GM21367 (cell line): ENCODE data around the gene PDE4D.
"Not testable (repeated sequence)": the region's sequence is repeated elsewhere in the genome, so short reads cannot be mapped to it uniquely, and the experiment has no call there.

Experiments
- ATAC-seq: cut with Tn5 transposase; IDR thresholded peaks from one replicate; pipeline ENCODE4 v1.9.1; 2021; ENCODE audit not compliant: unreplicated experiment

PDE4D gene

GRCh38 chr5:59711310-59711709, 182.2 kb downstream of the PDE4D start:
- ATAC-seq = no peak

DNA sequence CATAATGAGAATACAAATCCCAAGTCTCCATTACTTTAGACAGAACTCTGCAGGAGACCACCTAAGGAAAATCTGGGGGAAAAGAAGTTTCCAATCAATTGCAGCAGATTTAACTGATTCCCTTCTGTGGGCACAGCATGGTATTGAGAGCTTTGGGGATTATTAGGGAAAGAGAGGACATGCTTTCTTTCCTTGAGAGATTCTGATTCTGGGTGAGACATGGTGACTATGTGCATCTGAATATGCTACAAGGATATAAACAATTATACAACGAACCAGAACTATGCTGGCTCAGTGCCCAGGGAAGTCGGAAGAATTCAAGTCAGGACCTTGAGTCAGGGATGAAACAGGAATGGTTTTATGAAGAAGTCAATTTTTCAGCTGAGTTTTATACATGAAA, 183.7 kb downstream of the PDE4D start:
- no peak for ATAC-seq

DNA sequence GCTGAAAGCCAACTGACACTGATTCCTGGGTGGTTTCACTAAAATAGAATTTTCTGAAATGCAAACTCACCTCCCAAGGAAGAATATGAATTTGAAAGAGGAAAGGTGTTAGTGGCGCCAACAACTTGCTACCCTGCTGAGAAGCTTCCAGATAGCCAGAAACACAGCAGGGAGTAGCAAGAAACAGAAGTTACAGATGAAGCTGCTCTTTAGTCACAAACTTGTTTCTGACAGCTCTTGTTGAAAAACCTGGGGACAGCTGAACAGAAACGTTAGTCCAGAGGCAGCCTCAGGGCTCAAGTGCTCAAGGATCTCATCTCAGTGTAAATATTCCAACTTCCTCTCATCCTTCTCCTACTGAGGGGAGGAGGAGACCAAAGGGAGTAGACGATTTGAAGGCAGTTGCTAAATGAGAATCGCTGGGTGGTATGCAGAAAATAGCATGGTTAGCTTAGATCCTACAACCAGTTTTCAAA, 184.1 kb downstream of the PDE4D start:
- no peak for ATAC-seq

- no peak for ATAC-seq
These were observed 188.6 kb downstream of the PDE4D start for GRCh38 chr5:59704936-59705335.

DNA sequence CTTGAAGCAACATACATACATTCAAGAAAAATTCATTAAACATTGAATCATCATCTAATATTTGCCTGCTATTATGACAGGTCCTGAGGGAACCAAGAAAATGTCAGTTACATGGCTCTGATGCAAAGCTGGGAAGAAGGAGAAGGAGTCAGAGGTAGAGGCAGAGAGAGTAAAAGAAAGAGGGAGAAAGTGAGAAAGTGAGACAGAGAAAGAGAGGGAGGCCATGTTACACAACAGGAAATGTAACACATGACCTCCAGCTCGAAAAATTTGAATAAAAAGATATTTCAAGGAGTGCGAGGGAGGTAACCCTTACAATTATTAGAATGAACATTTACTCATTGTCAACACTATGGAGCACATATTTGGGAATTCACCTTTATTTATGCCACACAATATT, 189.7 kb downstream of the PDE4D start:
- ATAC-seq = no peak

- ATAC-seq = no peak
These were observed 195.0 kb downstream of the PDE4D start for GRCh38 chr5:59698207-59699178.

GRCh38 chr5:59694411-59694810, 199.1 kb downstream of the PDE4D start:
- no peak for ATAC-seq

- ATAC-seq = no peak
These were observed 199.8 kb downstream of the PDE4D start for GRCh38 chr5:59693492-59694309.

- peak; percentile 62 for ATAC-seq
These were observed 207.7 kb downstream of the PDE4D start for GRCh38 chr5:59685793-59686192.

DNA sequence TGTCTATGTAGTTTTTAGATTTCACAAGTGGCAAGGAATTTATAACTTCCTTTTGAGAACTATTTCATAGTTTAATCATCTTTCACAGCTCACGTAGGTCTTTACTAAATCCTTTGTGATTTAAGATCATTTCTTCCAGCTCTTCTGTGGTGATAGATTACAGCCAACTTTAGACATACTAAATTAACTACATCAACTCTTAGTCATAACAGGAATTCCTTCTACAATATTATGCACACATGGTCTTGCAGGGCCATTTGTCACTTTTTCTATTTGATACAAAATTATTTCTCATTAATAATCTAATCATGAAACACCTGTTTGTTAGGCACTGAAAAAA, 208.4 kb downstream of the PDE4D start:
- no peak for ATAC-seq

- ATAC-seq = no peak
These were observed 208.9 kb downstream of the PDE4D start for GRCh38 chr5:59684388-59685190.

DNA sequence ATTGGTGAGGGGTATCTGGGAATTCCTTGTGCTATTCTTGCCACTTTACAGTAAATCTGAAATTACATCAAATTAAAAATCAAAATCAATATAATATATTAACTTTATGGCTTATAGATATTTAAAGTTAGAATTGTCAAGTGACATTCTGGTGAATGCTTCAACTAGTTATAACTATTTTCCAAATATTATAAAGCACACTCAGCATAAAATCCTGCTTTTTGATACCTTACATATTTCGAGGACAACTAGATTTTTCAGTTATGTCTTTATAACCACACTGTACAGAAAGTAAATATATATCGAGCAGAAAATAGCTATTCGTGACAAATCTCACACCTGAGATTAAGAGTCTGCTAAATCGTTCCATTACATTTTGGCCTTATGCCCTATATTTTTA, 210.2 kb downstream of the PDE4D start:
- no peak for ATAC-seq

DNA sequence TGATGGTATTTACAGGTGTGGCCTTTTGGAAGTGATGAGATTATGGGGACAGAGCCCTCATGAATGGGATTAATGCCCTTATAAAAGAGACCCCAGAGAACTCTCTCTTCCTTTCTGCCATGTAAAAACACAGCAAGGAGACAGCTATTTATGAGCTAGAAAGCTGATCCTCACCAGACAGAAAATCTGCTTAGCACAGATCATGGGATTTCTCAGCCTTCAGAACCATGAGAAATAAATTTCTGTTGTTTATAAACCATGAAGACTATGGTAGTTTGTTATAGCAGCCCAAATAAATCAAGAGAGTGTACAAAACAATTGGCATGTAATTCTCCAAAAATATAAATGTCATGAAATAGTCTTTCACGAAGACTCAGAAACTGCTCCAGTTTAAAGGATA, 211.0 kb downstream of the PDE4D start:
- no peak for ATAC-seq

GRCh38 chr5:59678943-59679342, 214.6 kb downstream of the PDE4D start:
- ATAC-seq = no peak

- no peak for ATAC-seq
These were observed 218.8 kb downstream of the PDE4D start for GRCh38 chr5:59674763-59675162.

GRCh38 chr5:59673438-59674058, 220.0 kb downstream of the PDE4D start:
- ATAC-seq = no peak

DNA sequence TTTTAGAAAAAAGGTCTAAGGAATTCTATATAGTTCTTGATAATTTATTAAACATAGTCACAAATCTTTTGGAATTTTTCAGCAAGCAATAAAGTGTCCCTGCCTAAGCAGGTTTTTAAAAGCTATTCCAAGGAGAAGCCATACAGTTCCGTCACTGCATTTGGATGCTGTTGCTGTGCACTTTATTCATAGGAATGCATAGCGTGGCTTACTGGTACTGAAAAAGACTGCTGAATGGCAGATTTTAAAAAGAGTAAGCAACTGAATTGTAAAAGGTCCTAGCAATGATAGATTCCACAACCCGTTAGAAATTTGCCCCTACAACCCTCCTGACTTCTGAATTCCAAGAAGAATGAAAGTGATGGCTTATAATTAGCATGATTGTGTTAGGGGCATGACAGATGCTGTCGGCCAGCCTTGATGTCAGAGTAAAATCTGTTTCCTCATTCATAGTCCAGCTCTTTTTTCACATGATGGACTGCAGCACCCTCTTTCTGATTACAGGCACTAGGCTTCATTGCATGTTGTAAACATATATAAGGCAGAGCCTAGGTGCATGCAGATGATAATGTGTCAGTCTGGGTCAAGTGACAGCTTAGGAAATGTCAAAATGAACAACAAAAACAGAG, 227.0 kb downstream of the PDE4D start:
- ATAC-seq = no peak

GRCh38 chr5:59665832-59666203, 227.7 kb downstream of the PDE4D start:
- ATAC-seq = not testable (repeated sequence)

DNA sequence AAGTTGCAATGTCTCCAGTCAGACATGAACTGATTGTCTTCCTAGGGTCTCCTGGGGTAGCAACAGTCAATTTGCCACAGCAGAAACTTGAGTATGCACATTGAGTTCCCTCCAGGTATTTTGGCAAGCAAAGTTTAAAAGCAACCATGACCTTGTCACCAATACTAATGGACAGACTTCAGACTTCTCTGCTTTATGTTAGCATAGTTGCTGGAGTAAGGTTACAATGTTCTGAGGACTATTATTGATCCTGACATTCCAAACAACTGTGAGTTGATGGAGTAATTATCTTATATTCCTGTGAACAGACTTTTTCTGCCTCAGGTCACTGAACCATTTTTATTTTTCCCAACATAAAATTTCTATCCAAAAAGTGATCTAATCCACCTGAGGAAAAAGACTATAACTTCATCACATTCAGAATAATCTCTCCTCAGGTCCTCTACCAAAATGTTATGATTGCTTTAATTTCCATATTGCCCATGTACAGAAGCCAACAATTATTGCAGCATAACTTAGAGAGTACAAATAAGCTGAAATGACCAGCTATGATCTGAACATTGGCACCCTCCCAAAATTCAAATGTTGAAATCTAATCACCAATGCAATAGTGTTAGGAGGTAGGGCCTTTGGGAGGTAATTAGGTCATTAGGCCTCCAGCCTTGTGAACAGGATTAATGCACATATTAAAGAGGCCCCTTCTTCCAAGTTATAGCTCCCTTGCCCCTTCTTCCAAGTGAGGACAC, 228.3 kb downstream of the PDE4D start:
- no peak for ATAC-seq
